DOHH2 (cell line): ENCODE results near the gene ATXN7.

Experiments
- EZH2phosphoT487 ChIP-seq: fragments of 200-600 bp; sonication (generic); IDR thresholded peaks from 2 replicates; pipeline ENCODE4 v1.6.1; 2017; ENCODE audit warnings: borderline replicate concordance, mild to moderate bottlenecking, antibody characterized with exemption, low read length, moderate library complexity, mixed read lengths
- TF ChIP-seq, protein P1 (sequence below): fragments of 200-600 bp; sonication (generic); IDR thresholded peaks from one replicate; pipeline ENCODE4 v1.5.1; 2014; ENCODE audit warnings: antibody characterized with exemption, mild to moderate bottlenecking, low read depth, low read length; ENCODE audit not compliant: poor library complexity, severe bottlenecking

DNA sequence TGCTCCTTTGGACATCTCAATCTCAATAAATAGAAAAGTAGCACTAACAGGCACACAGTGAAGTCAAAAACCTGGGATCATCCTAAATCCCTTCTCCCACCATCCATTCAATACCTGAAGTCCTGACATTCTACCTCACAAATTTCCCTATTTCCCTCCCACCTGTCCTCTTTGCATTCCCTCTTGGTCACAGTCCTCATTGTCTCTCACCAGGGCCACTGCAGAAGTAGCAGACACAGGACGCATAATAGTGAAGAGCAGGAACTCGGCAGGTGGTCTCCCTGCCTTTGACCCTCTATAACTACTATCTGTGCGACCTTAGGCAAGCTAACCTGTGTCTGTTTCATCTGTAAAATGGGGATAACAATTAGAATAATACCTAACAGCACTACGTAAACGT lies 2.4 kb upstream of the ATXN7 start:
- TF ChIP-seq, protein P1, sequence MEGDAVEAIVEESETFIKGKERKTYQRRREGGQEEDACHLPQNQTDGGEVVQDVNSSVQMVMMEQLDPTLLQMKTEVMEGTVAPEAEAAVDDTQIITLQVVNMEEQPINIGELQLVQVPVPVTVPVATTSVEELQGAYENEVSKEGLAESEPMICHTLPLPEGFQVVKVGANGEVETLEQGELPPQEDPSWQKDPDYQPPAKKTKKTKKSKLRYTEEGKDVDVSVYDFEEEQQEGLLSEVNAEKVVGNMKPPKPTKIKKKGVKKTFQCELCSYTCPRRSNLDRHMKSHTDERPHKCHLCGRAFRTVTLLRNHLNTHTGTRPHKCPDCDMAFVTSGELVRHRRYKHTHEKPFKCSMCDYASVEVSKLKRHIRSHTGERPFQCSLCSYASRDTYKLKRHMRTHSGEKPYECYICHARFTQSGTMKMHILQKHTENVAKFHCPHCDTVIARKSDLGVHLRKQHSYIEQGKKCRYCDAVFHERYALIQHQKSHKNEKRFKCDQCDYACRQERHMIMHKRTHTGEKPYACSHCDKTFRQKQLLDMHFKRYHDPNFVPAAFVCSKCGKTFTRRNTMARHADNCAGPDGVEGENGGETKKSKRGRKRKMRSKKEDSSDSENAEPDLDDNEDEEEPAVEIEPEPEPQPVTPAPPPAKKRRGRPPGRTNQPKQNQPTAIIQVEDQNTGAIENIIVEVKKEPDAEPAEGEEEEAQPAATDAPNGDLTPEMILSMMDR, result no peak
- no peak for TF ChIP-seq EZH2phosphoT487
